GM18519 (cell line): Measurements from ENCODE around the gene KCTD6.

Source experiments
- ATAC-seq: cut with Tn5 transposase; IDR thresholded peaks from one replicate; pipeline ENCODE4 v1.9.1; 2021; ENCODE audit warnings: mild to moderate bottlenecking, moderate library complexity; ENCODE audit not compliant: unreplicated experiment, low FRiP score

Gene KCTD6

GRCh38 chr3:58491506-58492402, at the start of gene KCTD6:
TSS of gene KCTD6 (plus strand) at chr3:58492096. CDS start at chr3:58498756, 6,660 bp downstream.
- ATAC-seq, result peak; percentile 84

DNA sequence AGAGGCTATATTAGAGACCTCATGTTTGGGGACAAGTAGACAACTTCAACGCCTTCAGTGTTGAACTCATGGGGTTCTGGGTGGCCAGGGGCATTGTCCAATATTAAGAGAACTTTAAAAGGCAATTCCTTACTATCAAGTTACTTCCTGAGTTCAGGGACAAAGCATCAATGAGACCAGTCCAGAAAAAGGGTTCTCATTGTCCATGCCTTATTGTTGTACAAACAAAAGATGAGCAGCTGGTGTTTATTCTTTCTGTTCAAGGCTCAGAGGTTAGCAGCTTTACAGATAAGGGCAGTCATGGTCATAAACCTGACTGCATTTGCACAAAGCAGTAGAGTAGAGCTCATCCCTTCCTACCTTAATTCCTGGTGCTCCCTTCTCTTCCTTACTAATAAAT, 39.7 kb upstream of the KCTD6 start:
- ATAC-seq, result no peak

DNA sequence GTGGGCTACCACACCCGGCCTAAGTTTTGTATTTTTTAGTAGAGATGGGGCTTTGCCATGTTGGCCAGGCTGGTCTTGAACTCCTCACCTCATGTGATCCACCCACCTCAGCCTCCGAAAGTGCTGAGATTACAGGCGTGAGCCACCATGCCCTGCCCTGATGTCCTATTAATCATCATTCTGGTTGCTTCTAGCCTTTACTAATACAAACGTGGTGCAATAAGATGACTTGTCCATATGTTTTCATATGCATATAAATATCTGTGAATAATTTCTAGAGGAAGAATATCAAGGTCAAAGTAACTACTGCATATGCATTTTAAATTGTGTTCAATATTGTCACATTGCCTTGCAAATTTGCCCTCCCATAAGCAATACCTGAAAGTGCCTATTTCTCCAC, 32.7 kb upstream of the KCTD6 start:
- no peak for ATAC-seq

- no peak for ATAC-seq
These were observed 29.1 kb upstream of the KCTD6 start for GRCh38 chr3:58462829-58463180.

GRCh38 chr3:58463181-58463941, 28.5 kb upstream of the KCTD6 start:
- ATAC-seq, result peak; percentile 53

GRCh38 chr3:58463942-58464271, 28.0 kb upstream of the KCTD6 start:
- no peak for ATAC-seq

DNA sequence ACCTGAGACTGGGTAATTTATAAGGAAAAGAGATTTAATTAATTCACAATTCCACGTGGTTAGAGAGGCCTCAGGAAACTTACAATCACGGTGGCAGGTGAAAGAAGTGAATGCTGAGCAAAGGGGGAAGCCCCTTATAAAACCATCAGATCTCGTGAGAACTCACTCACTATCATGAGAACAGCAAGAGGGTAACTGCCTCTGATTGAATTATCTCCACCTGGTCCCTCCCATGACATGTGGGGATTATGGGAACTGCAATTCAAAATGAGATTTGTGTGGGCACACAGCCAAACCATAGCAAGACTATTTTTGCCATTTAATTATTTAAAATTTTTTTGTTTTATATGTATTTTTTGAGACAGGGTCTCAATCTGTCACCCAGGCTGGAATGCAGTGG, 27.0 kb upstream of the KCTD6 start:
- no peak for ATAC-seq

DNA sequence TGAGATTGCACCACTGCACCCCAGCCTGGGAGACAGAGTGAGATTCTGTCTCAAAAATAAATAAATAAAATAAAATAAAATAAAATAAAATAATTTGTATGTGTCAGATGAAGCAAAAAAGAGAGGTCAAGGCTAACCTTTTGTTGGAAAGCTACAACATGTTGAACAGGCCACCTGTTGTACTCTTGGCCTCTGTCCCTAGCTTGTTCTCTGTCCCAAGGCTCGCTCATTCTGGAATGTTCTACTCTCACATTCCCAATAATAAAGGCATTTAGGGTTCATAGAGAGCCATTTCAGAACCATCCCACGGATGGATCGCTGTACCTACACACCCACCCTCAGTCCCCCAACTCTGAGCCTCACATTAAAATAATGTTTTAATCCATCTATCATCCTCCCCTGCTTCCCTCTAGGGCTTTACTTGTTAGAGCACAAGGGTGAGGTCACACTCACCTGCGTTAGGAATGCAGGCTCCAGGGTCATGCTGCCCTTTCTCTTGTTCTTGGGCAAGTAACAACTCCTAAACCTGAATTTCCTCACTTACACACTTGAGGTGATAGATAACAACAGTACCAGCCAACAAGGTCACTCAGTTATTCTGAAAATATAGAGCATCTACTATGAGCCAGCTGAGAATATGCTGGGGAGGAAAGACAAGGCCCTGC, 24.9 kb upstream of the KCTD6 start:
- no peak for ATAC-seq

DNA sequence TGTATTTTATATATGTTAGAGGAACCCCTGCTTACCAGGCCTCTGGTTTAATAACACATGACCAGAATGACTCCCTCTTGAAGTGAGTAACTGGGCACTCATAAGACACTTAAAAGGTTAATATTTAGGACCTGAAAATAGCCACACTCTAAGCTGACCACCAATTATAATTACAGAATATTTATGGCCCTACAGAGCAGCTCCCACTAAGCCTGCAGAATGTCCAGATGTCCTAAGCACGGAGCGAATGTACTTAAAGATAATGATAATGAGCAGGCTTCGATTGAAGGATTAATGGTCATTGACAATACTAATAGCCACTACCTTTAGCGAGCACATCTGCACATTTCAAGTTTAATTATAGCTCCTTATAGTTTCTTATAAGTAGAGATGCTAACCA, 22.8 kb upstream of the KCTD6 start:
- ATAC-seq, result no peak

- ATAC-seq, result no peak
These were observed 21.4 kb upstream of the KCTD6 start for GRCh38 chr3:58470363-58471024.

DNA sequence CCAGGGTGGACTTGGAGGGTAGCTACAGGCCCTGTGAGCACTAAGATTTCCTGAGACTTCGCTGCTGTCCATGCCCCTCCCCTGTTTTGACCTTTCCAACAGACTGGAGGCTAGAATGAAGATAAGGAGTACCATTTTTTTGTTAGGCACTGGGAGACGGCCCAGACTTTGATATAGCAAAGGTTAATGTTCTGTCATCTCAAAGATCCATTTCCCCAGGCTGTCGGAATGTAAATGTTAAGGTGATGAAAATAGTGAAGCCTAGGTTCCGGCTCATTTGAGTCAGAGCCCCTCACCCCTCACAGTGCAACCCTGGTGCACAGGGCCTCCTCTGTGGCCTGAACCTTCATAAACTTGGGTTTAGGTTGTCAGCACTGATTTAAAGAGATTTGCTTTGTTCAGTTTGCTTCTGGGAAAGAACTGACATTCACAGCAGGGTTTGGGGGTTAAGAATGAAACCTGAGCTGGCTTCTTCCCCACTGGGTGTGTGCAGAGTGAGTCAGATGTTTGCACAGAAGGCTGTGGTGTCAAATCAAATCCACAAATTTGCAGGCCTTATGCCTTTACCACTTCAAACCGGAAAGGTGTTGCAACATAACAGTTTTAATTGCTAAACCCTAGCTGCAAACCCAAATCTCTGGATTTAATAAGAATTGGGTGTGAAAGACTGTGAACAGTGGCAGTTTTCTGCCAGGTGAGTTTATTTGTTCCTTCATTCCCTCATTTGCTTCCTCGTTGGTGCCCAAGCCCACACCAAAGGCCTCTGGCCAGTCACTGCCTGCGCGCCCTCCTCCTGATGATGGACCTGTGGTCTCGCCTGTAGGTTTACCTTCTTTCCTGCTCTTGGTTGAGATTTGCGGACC, 20.6 kb upstream of the KCTD6 start:
- ATAC-seq, result no peak

GRCh38 chr3:58473275-58473674, 18.6 kb upstream of the KCTD6 start:
- no peak for ATAC-seq

GRCh38 chr3:58474348-58474911, 17.5 kb upstream of the KCTD6 start:
- ATAC-seq, result no peak

GRCh38 chr3:58474967-58475578, 16.8 kb upstream of the KCTD6 start:
- no peak for ATAC-seq

DNA sequence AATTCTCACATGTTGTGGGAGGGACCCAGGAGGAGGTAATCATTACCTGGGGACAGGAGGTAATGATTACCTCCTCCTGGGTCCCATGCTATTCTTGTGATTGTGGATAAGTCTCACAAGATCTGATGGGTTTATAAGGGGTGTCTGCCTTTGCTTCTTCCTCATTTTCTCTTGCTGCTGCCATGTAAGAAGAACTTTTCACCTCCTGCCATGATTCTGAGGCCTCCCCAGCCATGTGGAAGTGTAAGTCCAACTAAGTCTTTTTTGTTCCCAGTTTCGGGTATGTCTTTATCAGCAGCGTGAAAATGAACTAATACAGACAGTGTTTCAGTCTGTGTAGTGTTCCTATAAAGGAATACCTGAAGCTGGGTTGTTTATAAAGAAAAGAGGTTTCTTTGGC, 13.1 kb upstream of the KCTD6 start:
- no peak for ATAC-seq

DNA sequence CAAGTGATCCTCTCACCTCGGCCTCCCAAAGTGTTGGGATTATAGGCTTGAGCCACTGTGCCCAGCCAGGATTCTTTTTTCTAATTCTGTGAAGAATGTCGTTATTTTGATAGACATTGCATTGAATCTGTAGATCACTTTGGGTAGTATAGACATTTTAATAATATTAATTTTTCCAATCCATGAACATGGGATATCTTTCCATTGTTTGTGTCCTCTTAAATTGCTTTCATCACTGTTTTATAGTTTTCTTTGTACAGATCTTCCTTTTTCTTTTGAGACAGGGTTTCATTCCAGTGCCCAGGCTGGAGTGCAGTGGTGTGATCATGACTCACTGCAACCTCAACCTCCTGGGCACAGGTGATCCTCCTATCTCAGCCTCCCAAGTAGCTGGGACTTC, 11.6 kb upstream of the KCTD6 start:
- no peak for ATAC-seq

DNA sequence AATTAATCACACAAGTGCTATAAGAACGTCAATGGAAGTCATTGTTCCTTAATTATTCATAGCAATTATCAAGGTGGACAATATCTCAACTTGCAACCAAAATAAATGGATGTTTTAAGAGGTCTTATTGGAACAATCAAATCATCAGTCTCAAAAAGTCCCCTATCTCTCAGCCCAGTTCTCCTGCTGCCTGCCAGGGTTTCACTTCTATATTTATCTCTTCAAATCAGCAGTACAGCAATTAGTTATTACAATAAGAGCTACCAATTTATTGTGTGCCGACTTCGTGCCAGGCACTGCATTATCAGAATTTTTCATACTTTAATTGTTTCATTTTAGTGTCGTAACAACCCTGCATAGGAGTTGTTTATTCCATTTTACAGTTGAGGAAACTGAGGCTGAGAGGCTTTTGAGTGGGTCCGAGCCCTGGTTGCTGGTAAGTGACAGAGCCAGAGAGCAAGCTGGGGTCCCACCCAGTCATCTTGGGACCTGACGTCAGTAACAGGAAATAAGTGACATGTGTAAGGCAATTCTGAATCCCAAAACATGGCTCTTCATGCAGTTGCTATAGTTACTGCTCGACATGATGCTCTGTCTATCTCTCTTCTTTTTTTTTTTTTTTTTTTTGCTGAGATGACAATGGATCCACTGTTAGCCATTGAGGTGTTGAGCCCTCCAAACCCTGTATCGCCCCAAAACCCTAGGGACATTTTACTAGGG, 8.8 kb upstream of the KCTD6 start:
- ATAC-seq, result no peak

GRCh38 chr3:58484045-58484721, 7.7 kb upstream of the KCTD6 start:
- no peak for ATAC-seq
